ENCODE results near the gene PSMB5.

- TF ChIP-seq POLR2AphosphoS5 (IDR thresholded peaks at IDR 0.05; ENCODE audit: low read depth, low read length) = no peak
- TF ChIP-seq REST (IDR thresholded peaks at IDR 0.05; ENCODE audit: insufficient read depth in 1 of 2, low read depth in 2 of 2, low read length in 2 of 2) = no peak
- TF ChIP-seq TAF1 (IDR thresholded peaks at IDR 0.05; ENCODE audit: borderline replicate concordance, insufficient read depth, low read length) = no peak
Measured at GRCh38 chr14:23033801-23034497, 751 bp downstream of the PSMB5 start.

All from PFSK-1 (cell line).